K562 (cell line): ENCODE results near the gene DCUN1D3. TPM values are rescaled to one million over a fixed set of nuclear protein-coding genes. Genes with fewer than 3 reads are reported as not detected.

Experiments used
- ATAC-seq: fragments of 200-7000 bp; cut with Tn5 transposase; 3 replicates; pipeline ENCODE4 v1.9.1; 2020; ENCODE audit warnings: moderate library complexity
- BruUV-seq: library from RNA; stranded (reverse); fragments of 400-500 nt; replicated peaks from 2 replicates; lab custom pipeline; 2021; lab: Mats Ljungman, UMichigan
- CTCF ChIA-PET: fragments of 300-600 bp; formaldehyde crosslinking; extraction: SDS; loops from one replicate; lab custom pipeline; 2021; ENCODE audit warnings: low intra/inter-chr PET ratio; lab: Yijun Ruan, JAX
- POLR2A ChIA-PET: fragments of 300-600, 350-650 bp; sonication (Branson Sonifier 250); formaldehyde crosslinking; extraction: SDS; loops from one replicate; lab custom pipeline; 2021; ENCODE audit warnings: antibody characterized with exemption, inconsistent platforms; lab: Yijun Ruan, JAX
- DNase-seq, 4 experiments: peaks; one replicate each; pipeline versions ENCODE4 v3.0.0 to v3.0.0-alpha.2; 2011 to 2018; ENCODE audit warnings: low spot score in 3 of 4, mixed read lengths in 3 of 4; ENCODE audit errors: extremely low read depth in 1 of 4
- FAIRE-seq: peaks from 2 replicates; lab custom pipeline; 2011; peaks lifted over from hg19 to GRCh38; lab: Jason Lieb, UNC
- H2AFZ ChIP-seq: 2 replicates; pipeline ENCODE4 v1.6.0; 2011; ENCODE audit warnings: low read depth, low read length, control low read depth, inconsistent platforms
- H3K27ac ChIP-seq: fragments of 200-600 bp; 3 replicates; pipeline ENCODE4 v1.8.0; 2011; ENCODE audit warnings: low read depth, mild to moderate bottlenecking, control low read depth, inconsistent platforms, low read length, moderate library complexity, mixed read lengths; ENCODE audit errors: extremely low read depth
- H3K27me3 ChIP-seq, 2 experiments: fragments of 300-600 bp in 1 of 2; 2 replicates in 1 of 2; 3 replicates in 1 of 2; pipeline versions ENCODE4 v1.6.0 to v1.8.0; 2011; ENCODE audit warnings: inconsistent platforms in 2 of 2, low read length in 2 of 2, mild to moderate bottlenecking in 1 of 2, mixed read lengths in 1 of 2, moderate library complexity in 1 of 2; ENCODE audit not compliant: control insufficient read depth in 2 of 2, insufficient read depth in 2 of 2
- H3K36me3 ChIP-seq: fragments of 300-600 bp; 3 replicates; pipeline ENCODE4 v1.8.0; 2011; ENCODE audit warnings: mild to moderate bottlenecking, low read length, inconsistent platforms; ENCODE audit not compliant: control insufficient read depth, insufficient read depth
- H3K4me1 ChIP-seq, 2 experiments: fragments of 200-600 bp in 1 of 2; replicated peaks in 1 of 2; 2 replicates in 1 of 2; 3 replicates in 1 of 2; pipeline versions ENCODE4 v1.5.1 to v1.8.0; 2011; ENCODE audit warnings: inconsistent platforms in 2 of 2, low read length in 2 of 2, mild to moderate bottlenecking in 1 of 2, mixed read lengths in 1 of 2, moderate library complexity in 1 of 2; ENCODE audit not compliant: control insufficient read depth in 2 of 2, insufficient read depth in 2 of 2
- H3K4me2 ChIP-seq: 2 replicates; pipeline ENCODE4 v1.6.1; 2011; ENCODE audit warnings: low read length, control low read depth, inconsistent platforms, mixed read lengths; ENCODE audit not compliant: insufficient read depth
- H3K4me3 ChIP-seq: fragments of 200-600 bp; sonication (generic), shearing (Covaris generic); 2 replicates; pipeline ENCODE4 v1.5.1; 2016; ENCODE audit warnings: control low read depth, inconsistent platforms
- H3K79me2 ChIP-seq: fragments of 200-600 bp; 3 replicates; pipeline ENCODE4 v1.8.0; 2011; ENCODE audit warnings: low read length, inconsistent platforms; ENCODE audit not compliant: control insufficient read depth, insufficient read depth
- H3K9ac ChIP-seq, 2 experiments: 2 replicates each; pipeline versions ENCODE4 v1.6.0 to v1.6.1; 2011; ENCODE audit warnings: low read depth in 2 of 2, low read length in 2 of 2, control low read depth in 1 of 2, inconsistent platforms in 1 of 2, mild to moderate bottlenecking in 1 of 2, mixed read lengths in 1 of 2; ENCODE audit not compliant: insufficient read depth in 1 of 2
- H3K9me1 ChIP-seq: one replicate; pipeline ENCODE4 v1.6.0; 2011; ENCODE audit warnings: inconsistent platforms, mild to moderate bottlenecking, low read length, moderate library complexity; ENCODE audit not compliant: control insufficient read depth, insufficient read depth
- H3K9me3 ChIP-seq: replicated peaks from 2 replicates; pipeline ENCODE4 v1.5.1; 2011; ENCODE audit warnings: low read depth, low read length, inconsistent platforms; ENCODE audit not compliant: control insufficient read depth, insufficient read depth
- H4K20me1 ChIP-seq: replicated peaks from 2 replicates; pipeline ENCODE4 v1.6.1; 2011; ENCODE audit warnings: low read length, inconsistent platforms, mixed read lengths; ENCODE audit not compliant: control insufficient read depth, insufficient read depth
- BDP1 ChIP-seq: IDR thresholded peaks from 3 replicates; pipeline ENCODE4 v1.6.1; 2011; ENCODE audit not compliant: insufficient read length, insufficient read depth
- CCNT2 ChIP-seq: IDR thresholded peaks from 2 replicates; pipeline ENCODE4 v1.6.1; 2011; ENCODE audit warnings: borderline replicate concordance, low read depth, mild to moderate bottlenecking, moderate library complexity, mixed read lengths, low read length; ENCODE audit not compliant: insufficient read length; ENCODE audit errors: extremely low read depth
- CHCHD3 ChIP-seq: fragments of 250-450 bp; sonication (Bioruptor Pico); IDR thresholded peaks from 2 replicates; pipeline ENCODE4 v2.1.2; 2022; ENCODE audit warnings: mild to moderate bottlenecking
- ETV6 ChIP-seq, 3 experiments: fragments of 150-350 bp in 1 of 3; sonication (generic) in 1 of 3; formaldehyde crosslinking in 1 of 3; IDR thresholded peaks; 2 replicates each; pipeline versions ENCODE4 v1.6.1 to v1.8.0; 2014 to 2022; ENCODE audit warnings: borderline replicate concordance in 2 of 3, low read depth in 2 of 3, antibody characterized with exemption in 1 of 3, low read length in 1 of 3, mild to moderate bottlenecking in 1 of 3, missing genetic modification reagents in 1 of 3
- FOSL1 ChIP-seq: fragments of 200-800 bp; sonication (Bioruptor generic); conservative IDR thresholded peaks from 2 replicates; pipeline ENCODE4 v1.6.1; 2016; ENCODE audit warnings: missing genetic modification characterization, missing compliant biosample characterization
- MTA2 ChIP-seq: fragments of 450-650 bp; IDR thresholded peaks from 2 replicates; pipeline ENCODE4 v1.6.1; 2016; ENCODE audit warnings: low read depth
- MTF1 ChIP-seq: fragments of 250-450 bp; sonication (Bioruptor Pico); IDR thresholded peaks from 2 replicates; pipeline ENCODE4 v1.9.0; 2021; ENCODE audit warnings: moderate library complexity, mild to moderate bottlenecking, inconsistent platforms, borderline replicate concordance
- NCOR1 ChIP-seq: fragments of 450-650 bp; IDR thresholded peaks from 2 replicates; pipeline ENCODE4 v1.6.1; 2016; ENCODE audit warnings: mild to moderate bottlenecking, moderate library complexity
- TCF7 ChIP-seq: sonication (generic); IDR thresholded peaks from 2 replicates; pipeline ENCODE4 v1.6.1; 2016; ENCODE audit warnings: antibody characterized with exemption, borderline replicate concordance
- TRIM24 ChIP-seq, 2 experiments: fragments of 450-650 bp; IDR thresholded peaks; 2 replicates each; pipeline ENCODE4 v1.6.1; 2016
- ZNF133 ChIP-seq: fragments of 250-450 bp; sonication (Bioruptor Pico); IDR thresholded peaks from 2 replicates; pipeline ENCODE4 v1.4.0; 2020; ENCODE audit warnings: mild to moderate bottlenecking
- ZNF444 ChIP-seq: fragments of 250-450 bp; sonication (Bioruptor Pico); IDR thresholded peaks from 2 replicates; pipeline ENCODE4 v1.4.0; 2020; ENCODE audit warnings: mild to moderate bottlenecking, moderate library complexity
- WGBS: fragments of 100-300 bp; shearing (Covaris generic); methylation state at CpG from one replicate; pipeline ENCODE4 v1.1.6; 2016; ENCODE audit warnings: low coverage, mixed read lengths; ENCODE audit not compliant: insufficient coverage; ENCODE audit errors: missing lambda C conversion rate; 5-methylcytosine and 5-hydroxymethylcytosine counted together
- in situ Hi-C: fragments of 300-500 bp; cut with MboI; formaldehyde crosslinking; loops from 4 replicates; pipeline ENCODE4 v1.15.0; 2018; ENCODE audit warnings: inconsistent platforms, mixed read lengths
- intact Hi-C: fragments of 100-400 bp; cut with micrococcal nuclease; formaldehyde crosslinking; loops from 2 replicates; pipeline ENCODE4 v1.14.2; 2022
- polyA plus RNA-seq, 8 experiments: library from polyadenylated mRNA; depleted of rRNA in 4 of 8; stranded (reverse) in 5 of 8; unstranded in 3 of 8; fragments of >200 nt; fragmentation: Nextera tagmentation in 2 of 8; fragmentation: Illumina TruSeq in 1 of 8; extraction: Ambion mirVana in 2 of 8; extraction: Trizol in 1 of 8; gene quantifications; 2 replicates each; pipeline versions ENCODE4 v1.2.1 to v1.2.3, GENCODE V29; 2011 to 2014; ENCODE audit warnings: inconsistent platforms in 1 of 8, missing spikeins in 1 of 8
- total RNA-seq, 7 experiments: library from RNA; depleted of rRNA in 6 of 7; stranded (reverse); fragments of >200 nt in 6 of 7; fragmentation: Illumina TruSeq in 2 of 7; extraction: Trizol in 2 of 7; gene quantifications; 2 replicates each; pipeline versions ENCODE4 v1.2.1 to v1.2.3, GENCODE V29; 2011 to 2021; ENCODE audit warnings: low replicate concordance in 1 of 7
- TF ChIP-seq, protein P1 (sequence below): fragments of 450-650 bp; IDR thresholded peaks from 2 replicates; pipeline ENCODE4 v1.6.1; 2018; ENCODE audit not compliant: partially characterized antibody
- TF ChIP-seq, protein P2 (sequence below), 2 experiments: fragments of 200-800 bp in 1 of 2; sonication (Bioruptor generic) in 1 of 2; sonication (generic) in 1 of 2; formaldehyde crosslinking in 1 of 2; IDR thresholded peaks in 1 of 2; conservative IDR thresholded peaks in 1 of 2; 2 replicates each; pipeline versions ENCODE4 v1.5.0 to v1.6.1; 2016 to 2020; ENCODE audit warnings: missing compliant biosample characterization in 1 of 2, missing genetic modification characterization in 1 of 2, missing genetic modification reagents in 1 of 2
- TF ChIP-seq, protein P3 (sequence below): fragments of 450-650 bp; IDR thresholded peaks from 2 replicates; pipeline ENCODE4 v1.6.1; 2016

The DCUN1D3 gene
- total and polyA plus RNA-seq, 9 of the 15 experiments (the other 6 are each of a cell fraction or from before 2014, with no cell fraction given), result 1.0 to 4.7 (median 2.2) TPM

DNA sequence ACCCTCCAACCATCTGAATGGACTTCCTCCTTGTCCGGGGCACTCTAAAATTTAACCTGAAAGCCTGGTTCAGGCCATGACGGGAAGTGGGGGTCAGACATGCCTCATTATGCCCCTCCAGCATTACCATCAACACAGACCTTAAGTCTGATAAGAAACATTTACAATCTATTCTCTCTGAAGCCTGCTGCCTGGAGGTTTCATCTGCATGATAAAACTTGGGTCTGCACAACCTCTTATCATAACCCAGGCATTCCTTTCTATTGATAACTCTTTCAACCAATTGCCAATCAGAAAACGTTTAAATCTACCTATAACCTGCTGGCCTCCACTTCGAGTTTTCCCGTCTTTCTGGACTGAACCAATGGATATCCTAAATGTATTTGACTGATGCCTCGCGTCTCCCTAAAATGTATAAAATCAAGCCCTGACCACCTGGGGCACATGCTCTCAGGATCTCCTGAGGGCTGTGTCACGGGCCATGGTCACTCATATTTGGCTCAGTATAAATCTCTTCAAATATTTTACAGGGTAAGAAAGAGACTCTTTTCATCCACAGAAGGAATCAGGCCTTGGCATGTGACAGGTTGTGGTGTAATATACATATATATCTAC is 46.0 kb upstream of the DCUN1D3 start:
- H3K9ac ChIP-seq, result no peak overlapping the region
- H2AFZ ChIP-seq, result peak overlapping the region; percentile 52
- POLR2A ChIA-PET, result no interaction called here
- no peak for ATAC-seq
- CTCF ChIA-PET, result no interaction called here
- peaks cover 12 to 24% of the 10 kb centered on the region in 2 experiments for H3K4me1 ChIP-seq
- H4K20me1 ChIP-seq, result no peaks in the 10 kb centered on the region
- in situ Hi-C loops, result no loop called here
- H3K27me3 ChIP-seq, result peaks cover 0 to 8% of the 10 kb centered on the region in 2 experiments; a peak in 1 of 5 replicates
- no peak overlapping the region for H3K4me3 ChIP-seq
- peak overlapping the region; percentile 81; the same call in 2 of the 3 replicates for H3K27ac ChIP-seq
- no peak overlapping the region; the same call in 1 of the 2 replicates for H3K4me2 ChIP-seq
- H3K36me3 ChIP-seq, result no peaks in the 10 kb centered on the region
- 21% methylated on average over 8 of the region's 8 CpGs for WGBS
- H3K9me3 ChIP-seq, result 0 out of 2 replicates have a peak, but pooled peaks cover 2% of the 10 kb centered on the region
- peak in 1 of 4 experiments; percentile 22 for DNase-seq
- H3K79me2 ChIP-seq, result no peaks in the 10 kb centered on the region
- no TSS peak for BruUV-seq
- H3K9me1 ChIP-seq, result no peaks in the 10 kb centered on the region
- no peak for FAIRE-seq
- intact Hi-C loops, result loop anchor here (5.0 kb wide), 1 partner anchor 44 kb away; the partner anchor contains the start of genes DCUN1D3 and LYRM1
- TF ChIP-seq NCOR1, result peak; percentile 64
- TF ChIP-seq TCF7, result 0 out of 2 replicates have a peak, but pooled peaks have one; percentile 54
- no peak for TF ChIP-seq CCNT2
- TF ChIP-seq MTF1 (CRISPR knock-in tag), result no peak
- TF ChIP-seq TRIM24 (IDR thresholded peaks at IDR 0.05), result peak; percentile 37 to 53; a peak in 1 of 4 replicates
- 0 out of 2 replicates have a peak, but pooled peaks have one; percentile 24 for TF ChIP-seq MTA2
- TF ChIP-seq ZNF444, result no peak
- TF ChIP-seq, protein P1, sequence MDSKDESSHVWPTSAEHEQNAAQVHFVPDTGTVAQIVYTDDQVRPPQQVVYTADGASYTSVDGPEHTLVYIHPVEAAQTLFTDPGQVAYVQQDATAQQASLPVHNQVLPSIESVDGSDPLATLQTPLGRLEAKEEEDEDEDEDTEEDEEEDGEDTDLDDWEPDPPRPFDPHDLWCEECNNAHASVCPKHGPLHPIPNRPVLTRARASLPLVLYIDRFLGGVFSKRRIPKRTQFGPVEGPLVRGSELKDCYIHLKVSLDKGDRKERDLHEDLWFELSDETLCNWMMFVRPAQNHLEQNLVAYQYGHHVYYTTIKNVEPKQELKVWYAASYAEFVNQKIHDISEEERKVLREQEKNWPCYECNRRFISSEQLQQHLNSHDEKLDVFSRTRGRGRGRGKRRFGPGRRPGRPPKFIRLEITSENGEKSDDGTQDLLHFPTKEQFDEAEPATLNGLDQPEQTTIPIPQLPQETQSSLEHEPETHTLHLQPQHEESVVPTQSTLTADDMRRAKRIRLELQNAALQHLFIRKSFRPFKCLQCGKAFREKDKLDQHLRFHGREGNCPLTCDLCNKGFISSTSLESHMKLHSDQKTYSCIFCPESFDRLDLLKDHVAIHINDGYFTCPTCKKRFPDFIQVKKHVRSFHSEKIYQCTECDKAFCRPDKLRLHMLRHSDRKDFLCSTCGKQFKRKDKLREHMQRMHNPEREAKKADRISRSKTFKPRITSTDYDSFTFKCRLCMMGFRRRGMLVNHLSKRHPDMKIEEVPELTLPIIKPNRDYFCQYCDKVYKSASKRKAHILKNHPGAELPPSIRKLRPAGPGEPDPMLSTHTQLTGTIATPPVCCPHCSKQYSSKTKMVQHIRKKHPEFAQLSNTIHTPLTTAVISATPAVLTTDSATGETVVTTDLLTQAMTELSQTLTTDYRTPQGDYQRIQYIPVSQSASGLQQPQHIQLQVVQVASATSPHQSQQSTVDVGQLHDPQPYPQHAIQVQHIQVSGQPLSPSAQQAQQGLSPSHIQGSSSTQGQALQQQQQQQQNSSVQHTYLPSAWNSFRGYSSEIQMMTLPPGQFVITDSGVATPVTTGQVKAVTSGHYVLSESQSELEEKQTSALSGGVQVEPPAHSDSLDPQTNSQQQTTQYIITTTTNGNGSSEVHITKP, result no peak
- no peak for TF ChIP-seq ZNF133 (CRISPR knock-in tag)
- no peak for TF ChIP-seq BDP1
- TF ChIP-seq CHCHD3 (CRISPR knock-in tag), result no peak
- TF ChIP-seq, protein P2, sequence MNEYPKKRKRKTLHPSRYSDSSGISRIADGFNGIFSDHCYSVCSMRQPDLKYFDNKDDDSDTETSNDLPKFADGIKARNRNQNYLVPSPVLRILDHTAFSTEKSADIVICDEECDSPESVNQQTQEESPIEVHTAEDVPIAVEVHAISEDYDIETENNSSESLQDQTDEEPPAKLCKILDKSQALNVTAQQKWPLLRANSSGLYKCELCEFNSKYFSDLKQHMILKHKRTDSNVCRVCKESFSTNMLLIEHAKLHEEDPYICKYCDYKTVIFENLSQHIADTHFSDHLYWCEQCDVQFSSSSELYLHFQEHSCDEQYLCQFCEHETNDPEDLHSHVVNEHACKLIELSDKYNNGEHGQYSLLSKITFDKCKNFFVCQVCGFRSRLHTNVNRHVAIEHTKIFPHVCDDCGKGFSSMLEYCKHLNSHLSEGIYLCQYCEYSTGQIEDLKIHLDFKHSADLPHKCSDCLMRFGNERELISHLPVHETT (CRISPR knock-in tag; conservative IDR thresholded peaks at IDR 0.05 in 1 of 2, IDR thresholded peaks at IDR 0.05 in 1 of 2), result 0 out of 4 replicates have a peak, but pooled peaks of 1 of the 2 experiments have one; percentile 20
- no peak for TF ChIP-seq ETV6 (IDR thresholded peaks at IDR 0.05; ENCODE audit: borderline replicate concordance in 1 of 2, low read depth in 2 of 2, low read length in 1 of 2)
- TF ChIP-seq ETV6 (CRISPR knock-in tag; IDR thresholded peaks at IDR 0.05; ENCODE audit: borderline replicate concordance), result no peak
- no peak for TF ChIP-seq FOSL1 (tag)
- TF ChIP-seq, protein P3, sequence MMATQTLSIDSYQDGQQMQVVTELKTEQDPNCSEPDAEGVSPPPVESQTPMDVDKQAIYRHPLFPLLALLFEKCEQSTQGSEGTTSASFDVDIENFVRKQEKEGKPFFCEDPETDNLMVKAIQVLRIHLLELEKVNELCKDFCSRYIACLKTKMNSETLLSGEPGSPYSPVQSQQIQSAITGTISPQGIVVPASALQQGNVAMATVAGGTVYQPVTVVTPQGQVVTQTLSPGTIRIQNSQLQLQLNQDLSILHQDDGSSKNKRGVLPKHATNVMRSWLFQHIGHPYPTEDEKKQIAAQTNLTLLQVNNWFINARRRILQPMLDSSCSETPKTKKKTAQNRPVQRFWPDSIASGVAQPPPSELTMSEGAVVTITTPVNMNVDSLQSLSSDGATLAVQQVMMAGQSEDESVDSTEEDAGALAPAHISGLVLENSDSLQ, result no peak
